Measurements from ENCODE around the gene EFNB1.

Gene EFNB1

GRCh38 chrX:68826113-68826980 lies 2.5 kb upstream of the EFNB1 start:
- POLR2A ChIA-PET, result no interaction called here
- DNase-seq (ENCODE audit: low read depth, low spot score), result no peak
- TF ChIP-seq, protein P1, sequence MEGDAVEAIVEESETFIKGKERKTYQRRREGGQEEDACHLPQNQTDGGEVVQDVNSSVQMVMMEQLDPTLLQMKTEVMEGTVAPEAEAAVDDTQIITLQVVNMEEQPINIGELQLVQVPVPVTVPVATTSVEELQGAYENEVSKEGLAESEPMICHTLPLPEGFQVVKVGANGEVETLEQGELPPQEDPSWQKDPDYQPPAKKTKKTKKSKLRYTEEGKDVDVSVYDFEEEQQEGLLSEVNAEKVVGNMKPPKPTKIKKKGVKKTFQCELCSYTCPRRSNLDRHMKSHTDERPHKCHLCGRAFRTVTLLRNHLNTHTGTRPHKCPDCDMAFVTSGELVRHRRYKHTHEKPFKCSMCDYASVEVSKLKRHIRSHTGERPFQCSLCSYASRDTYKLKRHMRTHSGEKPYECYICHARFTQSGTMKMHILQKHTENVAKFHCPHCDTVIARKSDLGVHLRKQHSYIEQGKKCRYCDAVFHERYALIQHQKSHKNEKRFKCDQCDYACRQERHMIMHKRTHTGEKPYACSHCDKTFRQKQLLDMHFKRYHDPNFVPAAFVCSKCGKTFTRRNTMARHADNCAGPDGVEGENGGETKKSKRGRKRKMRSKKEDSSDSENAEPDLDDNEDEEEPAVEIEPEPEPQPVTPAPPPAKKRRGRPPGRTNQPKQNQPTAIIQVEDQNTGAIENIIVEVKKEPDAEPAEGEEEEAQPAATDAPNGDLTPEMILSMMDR (IDR thresholded peaks at IDR 0.05; ENCODE audit: insufficient read depth, low read length, missing control alignments), result no peak
- CTCF ChIA-PET, result interaction anchor here (1.1 to 13.5 kb wide), 10 partner anchors 235 to 564 kb away, joined by 3 to 281 read pairs (median 23); no protein-coding TSS in a partner anchor
- H3K4me3 ChIP-seq (ENCODE audit: low read depth, low read length), result no peak overlapping the region

DNA sequence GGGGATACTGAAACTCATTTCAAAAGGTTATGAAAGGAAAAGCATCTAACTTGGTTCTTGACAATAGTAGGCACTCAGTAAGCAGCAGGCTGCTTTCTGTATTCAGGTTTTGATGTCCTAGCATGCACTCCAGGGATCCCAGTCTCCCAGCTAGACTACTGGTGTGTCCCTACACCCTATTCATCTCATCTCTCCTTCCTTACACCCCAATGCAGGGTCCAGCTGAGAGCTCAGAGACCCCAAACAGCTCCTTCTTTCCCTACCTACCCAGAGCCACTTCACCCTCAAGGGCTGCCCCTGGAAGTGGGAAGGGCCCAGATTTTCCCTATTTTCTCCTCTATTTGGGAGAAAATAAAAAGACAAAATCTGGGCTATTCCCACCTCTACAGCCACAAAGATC lies 1.6 kb upstream of the EFNB1 start:
- ChIA-PET CTCF (interaction anchor here (0.5 to 13.5 kb wide), 43 partner anchors 12 to 563 kb away, joined by 3 to 281 read pairs (median 4); no protein-coding TSS in a partner anchor), POLR2A (interaction anchor here (0.9 to 2.9 kb wide), 4 partner anchors 233 to 458 kb away, joined by 5 to 12 read pairs (median 11); no protein-coding TSS in a partner anchor)
- DNase-seq (ENCODE audit: low read depth, low spot score), result no peak
- TF ChIP-seq, protein P1 (IDR thresholded peaks at IDR 0.05; ENCODE audit: insufficient read depth, low read length, missing control alignments), result no peak
- no peak overlapping the region for H3K4me3 ChIP-seq (ENCODE audit: low read depth, low read length)

- POLR2A ChIA-PET, result interaction anchor here (0.8 to 2.9 kb wide), 18 partner anchors 103 to 535 kb away, joined by 3 to 16 read pairs (median 6); partner anchors contain the start of gene PJA1
- no peak for DNase-seq (ENCODE audit: low read depth, low spot score)
- TF ChIP-seq, protein P1 (IDR thresholded peaks at IDR 0.05; ENCODE audit: insufficient read depth, low read length, missing control alignments), result peak; percentile 75
- CTCF ChIA-PET, result interaction anchor here (0.5 to 13.5 kb wide), 54 partner anchors 8 to 563 kb away, joined by 3 to 281 read pairs (median 4); no protein-coding TSS in a partner anchor
- H3K4me3 ChIP-seq (ENCODE audit: low read depth, low read length), result peak overlapping the region; percentile 30
These were observed 785 bp upstream of the EFNB1 start for GRCh38 chrX:68827848-68828624.

- ChIA-PET CTCF (interaction anchor here (0.9 to 13.5 kb wide), 11 partner anchors 9 to 557 kb away, joined by 3 to 281 read pairs (median 6); no protein-coding TSS in a partner anchor), POLR2A (interaction anchor here (0.6 to 2.9 kb wide), 14 partner anchors 13 to 533 kb away, joined by 3 to 16 read pairs (median 6); partner anchors contain the start of gene PJA1)
- H3K4me3 ChIP-seq (ENCODE audit: low read depth, low read length), result peak overlapping the region; percentile 67
- TF ChIP-seq, protein P1 (IDR thresholded peaks at IDR 0.05; ENCODE audit: insufficient read depth, low read length, missing control alignments), result no peak
- DNase-seq (ENCODE audit: low read depth, low spot score), result no peak
These were observed 979 bp downstream of the EFNB1 start for GRCh38 chrX:68829582-68830418.

- CTCF ChIA-PET, result interaction anchor here (0.9 to 13.5 kb wide), 8 partner anchors 8 to 556 kb away, joined by 3 to 281 read pairs (median 4); no protein-coding TSS in a partner anchor
- TF ChIP-seq, protein P1 (IDR thresholded peaks at IDR 0.05; ENCODE audit: insufficient read depth, low read length, missing control alignments), result no peak
- peak overlapping the region; percentile 67 for H3K4me3 ChIP-seq (ENCODE audit: low read depth, low read length)
- DNase-seq (ENCODE audit: low read depth, low spot score), result no peak
- POLR2A ChIA-PET, result interaction anchor here (1.0 to 2.9 kb wide), 5 partner anchors 12 to 532 kb away, joined by 3 to 16 read pairs (median 4); no protein-coding TSS in a partner anchor
These were observed 1.9 kb downstream of the EFNB1 start for GRCh38 chrX:68830419-68831404.
